Smooth muscle cell (in vitro differentiated cells): ENCODE data around the gene ITCH. TPM values are rescaled to one million over a fixed set of nuclear protein-coding genes. Genes with fewer than 3 reads are reported as not detected.
"Not testable (repeated sequence)": the region's sequence is repeated elsewhere in the genome, so short reads cannot be mapped to it uniquely, and the experiment has no call there.

Experiments
- DNase-seq: peaks from one replicate; lab custom pipeline; 2025; ENCODE audit not compliant: unreplicated experiment; lab: John Stamatoyannopoulos, UW
- H2AFZ ChIP-seq: fragments of 200-600 bp; sonication (generic); 2 replicates; pipeline ENCODE4 v1.6.0; 2016; ENCODE audit warnings: antibody characterized with exemption, low read depth, mild to moderate bottlenecking
- H3F3A ChIP-seq: fragments of 200-600 bp; sonication (generic); 2 replicates; pipeline ENCODE4 v1.6.0; 2017; ENCODE audit warnings: antibody characterized with exemption, low read depth
- H3K27ac ChIP-seq: fragments of 200-600 bp; sonication (generic); 2 replicates; pipeline ENCODE4 v1.5.1; 2016; ENCODE audit warnings: low read depth, mild to moderate bottlenecking
- H3K27me3 ChIP-seq: fragments of 200-600 bp; sonication (generic); 2 replicates; pipeline ENCODE4 v1.6.1; 2016; ENCODE audit warnings: low read depth, mild to moderate bottlenecking
- H3K36me3 ChIP-seq: fragments of 200-600 bp; sonication (generic); 2 replicates; pipeline ENCODE4 v1.5.1; 2016; ENCODE audit warnings: low read depth
- H3K4me1 ChIP-seq: fragments of 200-600 bp; sonication (generic); 2 replicates; pipeline ENCODE4 v1.5.1; 2016; ENCODE audit warnings: low read depth
- H3K4me2 ChIP-seq: fragments of 200-600 bp; sonication (generic); 2 replicates; pipeline ENCODE4 v1.6.0; 2016; ENCODE audit warnings: mild to moderate bottlenecking
- H3K4me3 ChIP-seq: fragments of 200-600 bp; sonication (generic); 2 replicates; pipeline ENCODE4 v1.5.1; 2016; ENCODE audit warnings: mild to moderate bottlenecking
- H3K79me2 ChIP-seq: fragments of 200-600 bp; sonication (generic); 2 replicates; pipeline ENCODE4 v1.6.0; 2016; ENCODE audit warnings: low read depth, mild to moderate bottlenecking
- H3K9ac ChIP-seq: fragments of 200-600 bp; sonication (generic); 2 replicates; pipeline ENCODE4 v1.6.0; 2016; ENCODE audit warnings: low read depth
- H3K9me3 ChIP-seq: fragments of 200-600 bp; sonication (generic); replicated peaks from 2 replicates; pipeline ENCODE4 v1.5.1; 2016; ENCODE audit warnings: low read depth
- H4K20me1 ChIP-seq: fragments of 200-600 bp; sonication (generic); 2 replicates; pipeline ENCODE4 v1.6.0; 2016; ENCODE audit warnings: low read depth
- CTCF ChIP-seq: fragments of 200-600 bp; sonication (generic); IDR thresholded peaks from 2 replicates; pipeline ENCODE4 v1.5.1; 2017; ENCODE audit warnings: borderline replicate concordance, mild to moderate bottlenecking, antibody characterized with exemption; ENCODE audit not compliant: insufficient read depth, poor library complexity, severe bottlenecking
- WGBS: methylation state at CpG from one replicate; pipeline ENCODE4 v1.1.7; 2016; ENCODE audit warnings: low lambda C conversion rate; 5-methylcytosine and 5-hydroxymethylcytosine counted together
- polyA plus RNA-seq: library from polyadenylated mRNA; unstranded; fragments of >200 nt; fragmentation: Nextera tagmentation; extraction: Ambion mirVana; gene quantifications from 2 replicates; pipeline ENCODE4 v1.2.1, GENCODE V29; 2016
- total RNA-seq: library from RNA; depleted of rRNA; stranded (reverse); fragments of >200 nt; gene quantifications from 2 replicates; pipeline ENCODE4 v1.2.3, GENCODE V29; 2014

Gene ITCH
- total and polyA plus RNA-seq, 2 experiments from 2014 or later = 21.9 to 96.7 TPM

- H4K20me1 ChIP-seq = peaks cover 90% of the 10 kb centered on the region
- WGBS = 97% methylated on average over 1 of the region's 1 CpG
- no peak for DNase-seq
- no peak overlapping the region for H2AFZ ChIP-seq
- H3K27me3 ChIP-seq = no peaks in the 10 kb centered on the region
- H3F3A ChIP-seq = no peaks in the 10 kb centered on the region
- H3K9ac ChIP-seq = no peak overlapping the region
- no peak for TF ChIP-seq CTCF
- H3K36me3 ChIP-seq = peaks cover 14% of the 10 kb centered on the region
- no peak overlapping the region for H3K4me2 ChIP-seq
- no peak overlapping the region for H3K4me3 ChIP-seq
- H3K9me3 ChIP-seq = no peaks in the 10 kb centered on the region
- H3K79me2 ChIP-seq = peaks cover 70% of the 10 kb centered on the region
- H3K27ac ChIP-seq = no peak overlapping the region
- H3K4me1 ChIP-seq = no peaks in the 10 kb centered on the region
Measured at GRCh38 chr20:34420146-34420545, 57.1 kb downstream of the ITCH start.

- Histone ChIP-seq H3K27ac (no peak overlapping the region), H2AFZ (no peak overlapping the region), H3K27me3 (no peaks in the 10 kb centered on the region), H3F3A (no peaks in the 10 kb centered on the region), H3K36me3 (peaks cover 6% of the 10 kb centered on the region), H3K79me2 (peaks cover 62% of the 10 kb centered on the region), H3K4me1 (no peaks in the 10 kb centered on the region), H3K4me2 (no peak overlapping the region), H4K20me1 (peaks cover 92% of the 10 kb centered on the region), H3K9me3 (no peaks in the 10 kb centered on the region), H3K4me3 (no peak overlapping the region), H3K9ac (no peak overlapping the region)
- DNase-seq = no peak
- WGBS = 98% methylated on average over 4 of the region's 4 CpGs
- TF ChIP-seq CTCF = no peak
Measured at GRCh38 chr20:34420975-34421374, 57.9 kb downstream of the ITCH start.

- no peak overlapping the region for H2AFZ ChIP-seq
- H3K36me3 ChIP-seq = peaks cover 6% of the 10 kb centered on the region
- TF ChIP-seq CTCF = no peak
- DNase-seq = no peak
- no peak overlapping the region for H3K4me2 ChIP-seq
- peaks cover 62% of the 10 kb centered on the region for H3K79me2 ChIP-seq
- H3K9me3 ChIP-seq = no peaks in the 10 kb centered on the region
- no peaks in the 10 kb centered on the region for H3K4me1 ChIP-seq
- no peak overlapping the region for H3K9ac ChIP-seq
- no peak overlapping the region for H3K27ac ChIP-seq
- H3K4me3 ChIP-seq = no peak overlapping the region
- peaks cover 91% of the 10 kb centered on the region for H4K20me1 ChIP-seq
- no peaks in the 10 kb centered on the region for H3F3A ChIP-seq
- 100% methylated on average over 2 of the region's 2 CpGs for WGBS
- no peaks in the 10 kb centered on the region for H3K27me3 ChIP-seq
Measured at GRCh38 chr20:34421766-34422466, 58.8 kb downstream of the ITCH start.

GRCh38 chr20:34425032-34425690, 62.1 kb downstream of the ITCH start:
- not testable (repeated sequence) for H3K36me3 ChIP-seq, H3K4me1 ChIP-seq, H3K9me3 ChIP-seq, H3K4me3 ChIP-seq, H3K4me2 ChIP-seq, H3K9ac ChIP-seq, H3K27ac ChIP-seq, H3K27me3 ChIP-seq, H2AFZ ChIP-seq, H3F3A ChIP-seq, DNase-seq
- H4K20me1 ChIP-seq = peaks cover 94% of the 10 kb centered on the region
- H3K79me2 ChIP-seq = peaks cover 61% of the 10 kb centered on the region
- WGBS = 95% methylated on average over 11 of the region's 11 CpGs
